K562 (cell line): Measurements from ENCODE around the gene RANGAP1. TPM values are rescaled to one million over a fixed set of nuclear protein-coding genes. Genes with fewer than 3 reads are reported as not detected.

Experiments
- C11orf30 ChIP-seq: fragments of 450-650 bp; IDR thresholded peaks from 2 replicates; pipeline ENCODE4 v1.6.1; 2016; ENCODE audit warnings: low read depth, mild to moderate bottlenecking
- CHD4 ChIP-seq: fragments of 200-600 bp; sonication (generic); IDR thresholded peaks from 3 replicates; pipeline ENCODE4 v1.6.1; 2012; ENCODE audit warnings: low read depth, mild to moderate bottlenecking, mixed read lengths, low read length, inconsistent platforms; ENCODE audit not compliant: insufficient read depth, insufficient replicate concordance, poor library complexity, severe bottlenecking
- CTBP1 ChIP-seq: fragments of 450-650 bp; IDR thresholded peaks from 2 replicates; pipeline ENCODE4 v1.6.1; 2016; ENCODE audit warnings: borderline replicate concordance
- EGR1 ChIP-seq: fragments of 450-650 bp; conservative IDR thresholded peaks from 2 replicates; pipeline ENCODE4 v1.6.1; 2017; ENCODE audit warnings: mild to moderate bottlenecking
- HDAC1 ChIP-seq, 2 experiments: fragments of 450-650 bp; IDR thresholded peaks; 2 replicates each; pipeline ENCODE4 v1.6.1; 2016 to 2017; ENCODE audit warnings: inconsistent platforms in 1 of 2, mild to moderate bottlenecking in 1 of 2, moderate library complexity in 1 of 2
- IRF2 ChIP-seq: sonication (generic); formaldehyde crosslinking; IDR thresholded peaks from 2 replicates; pipeline ENCODE4 v1.8.1; 2022; ENCODE audit warnings: mild to moderate bottlenecking, missing genetic modification reagents
- JUN ChIP-seq, 2 experiments: sonication (generic) in 1 of 2; formaldehyde crosslinking in 1 of 2; IDR thresholded peaks; 2 replicates each; pipeline versions ENCODE4 v1.6.1 to v1.8.0; 2012 to 2022; ENCODE audit warnings: borderline replicate concordance in 2 of 2, mild to moderate bottlenecking in 2 of 2, improper control_type of control experiment in 1 of 2, low read depth in 1 of 2, low read length in 1 of 2, missing genetic modification reagents in 1 of 2
- KDM1A ChIP-seq, 2 experiments: fragments of 450-650 bp; IDR thresholded peaks; 2 replicates each; pipeline ENCODE4 v1.6.1; 2016; ENCODE audit warnings: mild to moderate bottlenecking in 2 of 2
- MCM5 ChIP-seq: fragments of 450-650 bp; IDR thresholded peaks from 2 replicates; pipeline ENCODE4 v1.6.1; 2016; ENCODE audit warnings: low read depth
- MTA3 ChIP-seq: fragments of 450-650 bp; formaldehyde crosslinking; IDR thresholded peaks from 2 replicates; pipeline ENCODE4 v1.6.1; 2017; ENCODE audit warnings: mild to moderate bottlenecking, borderline replicate concordance
- NFXL1 ChIP-seq: fragments of 450-650 bp; formaldehyde crosslinking; IDR thresholded peaks from 2 replicates; pipeline ENCODE4 v1.4.0; 2021; ENCODE audit warnings: mild to moderate bottlenecking
- PTRF ChIP-seq: fragments of 450-650 bp; IDR thresholded peaks from 2 replicates; pipeline ENCODE4 v1.6.1; 2016; ENCODE audit warnings: mild to moderate bottlenecking, missing genetic modification characterization, missing compliant biosample characterization
- ZEB2 ChIP-seq: fragments of 450-650 bp; IDR thresholded peaks from 2 replicates; pipeline ENCODE4 v1.6.1; 2016
- ZNF280A ChIP-seq: fragments of 450-650 bp; IDR thresholded peaks from 2 replicates; pipeline ENCODE4 v1.6.1; 2018; ENCODE audit warnings: mild to moderate bottlenecking, low read depth; ENCODE audit not compliant: partially characterized antibody
- ZNF407 ChIP-seq: fragments of 450-650 bp; IDR thresholded peaks from 2 replicates; pipeline ENCODE4 v1.6.1; 2016; ENCODE audit warnings: low read depth
- ZSCAN32 ChIP-seq: fragments of 450-650 bp; formaldehyde crosslinking; IDR thresholded peaks from 2 replicates; pipeline ENCODE4 v1.4.0; 2020; ENCODE audit warnings: mild to moderate bottlenecking, moderate library complexity
- polyA plus RNA-seq, 8 experiments: library from polyadenylated mRNA; depleted of rRNA in 4 of 8; stranded (reverse) in 5 of 8; unstranded in 3 of 8; fragments of >200 nt; fragmentation: Nextera tagmentation in 2 of 8; fragmentation: Illumina TruSeq in 1 of 8; extraction: Ambion mirVana in 2 of 8; extraction: Trizol in 1 of 8; gene quantifications; 2 replicates each; pipeline versions ENCODE4 v1.2.1 to v1.2.3, GENCODE V29; 2011 to 2014; ENCODE audit warnings: inconsistent platforms in 1 of 8, missing spikeins in 1 of 8
- total RNA-seq, 7 experiments: library from RNA; depleted of rRNA in 6 of 7; stranded (reverse); fragments of >200 nt in 6 of 7; fragmentation: Illumina TruSeq in 2 of 7; extraction: Trizol in 2 of 7; gene quantifications; 2 replicates each; pipeline versions ENCODE4 v1.2.1 to v1.2.3, GENCODE V29; 2011 to 2021; ENCODE audit warnings: low replicate concordance in 1 of 7

The RANGAP1 gene
- total and polyA plus RNA-seq, 9 of the 15 experiments (the other 6 are each of a cell fraction or from before 2014, with no cell fraction given): 2.1 to 104 (median 50.6) TPM

GRCh38 chr22:41311487-41311886 is 25.5 kb upstream of the RANGAP1 start (continued):
- TF ChIP-seq ZNF407 (no peak), ZEB2 (peak; percentile 88), IRF2 (CRISPR knock-in tag) (no peak), NFXL1 (CRISPR knock-in tag) (no peak), C11orf30 (peak; percentile 4; the same call in 1 of the 2 replicates), JUN (IDR thresholded peaks at IDR 0.05; ENCODE audit: borderline replicate concordance, low read depth, low read length) (peak; percentile 31; the same call in 1 of the 2 replicates), JUN (CRISPR knock-in tag; IDR thresholded peaks at IDR 0.05; ENCODE audit: borderline replicate concordance) (no peak), PTRF (no peak), MTA3 (no peak), CTBP1 (peak; percentile 59), ZNF280A (no peak), HDAC1 (IDR thresholded peaks at IDR 0.05) (0 out of 4 replicates have a peak, but pooled peaks of 1 of the 2 experiments have one; percentile 18), EGR1 (0 out of 2 replicates have a peak, but pooled peaks have one; percentile 13), KDM1A (IDR thresholded peaks at IDR 0.05) (peak; percentile 23 to 47; a peak in 1 of 4 replicates), MCM5 (no peak), ZSCAN32 (CRISPR knock-in tag) (no peak), CHD4 (no peak)
